CD4-positive, CD25-positive, alpha-beta regulatory T cell (primary cell): ENCODE measurements around the gene GPR173. TPM values are rescaled to one million over a fixed set of nuclear protein-coding genes. Genes with fewer than 3 reads are reported as not detected.

Experiments used
- ATAC-seq, 2 donors: fragments of 150-1000 bp; cut with Tn5 transposase; one replicate each; pipeline ENCODE4 v1.10.0; 2021; ENCODE audit warnings: low read depth in 2 of 2, moderate number of reproducible peaks in 2 of 2, moderate library complexity in 1 of 2
- DNase-seq, 3 donors: peaks; one replicate each; pipeline versions ENCODE4 v3.0.0 to v3.0.0-alpha.2; 2012 to 2022; ENCODE audit warnings: mixed read lengths in 1 of 3
- H3K27ac ChIP-seq: one replicate; pipeline ENCODE4 v1.7.0; 2013; ENCODE audit warnings: mild to moderate bottlenecking, low read length; ENCODE audit not compliant: insufficient read depth, poor library complexity, severe bottlenecking
- H3K27me3 ChIP-seq: one replicate; pipeline ENCODE4 v1.7.0; 2013; ENCODE audit warnings: low read length; ENCODE audit not compliant: control insufficient read depth, insufficient read depth
- H3K36me3 ChIP-seq: one replicate; pipeline ENCODE4 v1.7.0; 2013; ENCODE audit warnings: mild to moderate bottlenecking, low read length, moderate library complexity; ENCODE audit not compliant: control insufficient read depth, insufficient read depth
- H3K4me1 ChIP-seq: 2 replicates; pipeline ENCODE4 v1.7.0; 2013; ENCODE audit warnings: mild to moderate bottlenecking, low read length; ENCODE audit not compliant: insufficient read depth, control insufficient read depth, poor library complexity, severe bottlenecking
- H3K4me3 ChIP-seq: one replicate; pipeline ENCODE4 v1.7.0; 2013; ENCODE audit warnings: low read depth, mild to moderate bottlenecking, low read length, moderate library complexity
- H3K9me3 ChIP-seq, 2 experiments: 1 replicate in 1 of 2; 2 replicates in 1 of 2; pipeline ENCODE4 v1.7.0; 2013; ENCODE audit warnings: low read length in 2 of 2, mild to moderate bottlenecking in 1 of 2, moderate library complexity in 1 of 2; ENCODE audit not compliant: control insufficient read depth in 2 of 2
- H3K27ac Mint-ChIP-seq, 3 donors: one replicate each; pipeline ENCODE4 v1.8.0; 2020 to 2022; ENCODE audit warnings: mild to moderate bottlenecking in 3 of 3, mixed read lengths in 3 of 3, moderate library complexity in 2 of 3
- H3K27me3 Mint-ChIP-seq: one replicate; pipeline ENCODE4 v1.8.0; 2022; ENCODE audit warnings: mild to moderate bottlenecking, mixed read lengths
- H3K36me3 Mint-ChIP-seq: one replicate; pipeline ENCODE4 v1.8.0; 2020; ENCODE audit warnings: mixed read lengths
- H3K4me1 Mint-ChIP-seq, 4 donors: one replicate each; pipeline ENCODE4 v1.8.0; 2020 to 2022; ENCODE audit warnings: mixed read lengths in 4 of 4, mild to moderate bottlenecking in 1 of 4
- H3K4me3 Mint-ChIP-seq, 4 donors: one replicate each; pipeline ENCODE4 v1.8.0; 2020 to 2022; ENCODE audit warnings: mild to moderate bottlenecking in 4 of 4, mixed read lengths in 4 of 4, moderate library complexity in 3 of 4
- H3K9me3 Mint-ChIP-seq, 7 donors: one replicate each; pipeline ENCODE4 v1.8.0; 2020 to 2022; ENCODE audit warnings: mixed read lengths in 7 of 7, mild to moderate bottlenecking in 3 of 7, moderate library complexity in 2 of 7
- polyA plus RNA-seq, 4 donors: library from polyadenylated mRNA; unstranded; fragments of 300-500 nt; fragmentation: Illumina TruSeq; gene quantifications; one replicate each; pipeline ENCODE4 v1.2.3, GENCODE V29; 2021
- total RNA-seq: library from RNA; stranded (reverse); gene quantifications from one replicate; pipeline ENCODE4 v1.2.3, GENCODE V29; 2022

GPR173 gene, protein sequence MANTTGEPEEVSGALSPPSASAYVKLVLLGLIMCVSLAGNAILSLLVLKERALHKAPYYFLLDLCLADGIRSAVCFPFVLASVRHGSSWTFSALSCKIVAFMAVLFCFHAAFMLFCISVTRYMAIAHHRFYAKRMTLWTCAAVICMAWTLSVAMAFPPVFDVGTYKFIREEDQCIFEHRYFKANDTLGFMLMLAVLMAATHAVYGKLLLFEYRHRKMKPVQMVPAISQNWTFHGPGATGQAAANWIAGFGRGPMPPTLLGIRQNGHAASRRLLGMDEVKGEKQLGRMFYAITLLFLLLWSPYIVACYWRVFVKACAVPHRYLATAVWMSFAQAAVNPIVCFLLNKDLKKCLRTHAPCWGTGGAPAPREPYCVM
- not detected for total RNA-seq
- polyA plus RNA-seq = not detected

DNA sequence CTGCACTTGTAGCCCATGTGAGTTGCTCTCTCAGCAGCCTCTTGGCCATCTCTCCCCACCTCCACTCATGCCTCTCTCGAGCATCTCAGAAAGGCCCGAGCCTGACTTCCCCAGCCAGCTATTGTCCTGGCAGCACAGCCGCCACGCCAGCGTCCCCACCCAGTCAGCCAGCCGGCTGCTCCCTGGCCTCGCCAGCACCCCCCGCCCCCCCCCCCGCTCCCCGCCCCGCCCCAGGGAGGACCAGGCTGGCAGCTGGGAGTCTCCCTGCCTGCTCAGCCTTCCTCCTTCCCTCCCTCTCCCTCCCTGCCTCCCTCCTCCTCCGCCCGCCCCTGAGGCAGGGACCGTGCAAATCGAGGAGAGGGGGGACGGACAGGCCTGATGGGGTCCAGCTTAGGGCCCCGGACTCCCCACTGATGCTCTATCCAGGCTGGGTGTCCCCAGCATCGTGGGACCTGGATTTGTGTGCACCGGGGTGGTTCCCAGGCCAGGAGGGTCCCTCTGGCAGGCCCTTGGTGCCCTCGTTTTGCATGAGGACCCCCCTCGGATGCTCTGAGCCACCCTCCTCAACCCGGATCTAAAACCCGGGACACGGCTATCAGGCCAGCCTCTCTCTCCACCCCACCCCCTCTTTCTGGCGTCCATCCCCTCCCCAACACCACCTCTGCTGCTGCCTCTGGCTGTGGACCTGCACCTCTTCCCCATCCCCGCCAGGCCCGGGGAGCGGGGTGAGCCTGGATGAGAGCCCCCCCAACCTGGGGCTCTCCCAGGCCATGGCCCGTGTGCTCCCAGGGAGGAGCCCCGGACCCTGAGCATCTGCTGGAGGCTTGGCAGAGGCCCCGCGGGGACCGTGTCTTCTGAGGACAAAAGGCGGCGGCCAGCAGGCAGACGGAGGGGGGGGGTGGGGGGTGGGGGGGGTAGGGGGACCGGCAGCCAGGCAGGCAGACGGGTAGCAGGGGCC lies at the start of gene GPR173:
Gene GPR173 (plus strand): TSS at position 621 of the 958 bp plus-strand sequence. CDS start 27,833 bp downstream, outside the sequence.
- Mint-ChIP-seq H3K27ac (no peak within 1 kb of the TSS), H3K9me3 (no peaks in the 10 kb centered on the region), H3K4me3 (no peak within 1 kb of the TSS), H3K36me3 (no peaks in the 10 kb centered on the region), H3K27me3 (peaks cover 12% of the 10 kb centered on the region), H3K4me1 (peaks cover 0 to 2% (median 0%) of the 10 kb centered on the region in 4 donors)
- Histone ChIP-seq H3K9me3 (no peaks in the 10 kb centered on the region), H3K27me3 (no peaks in the 10 kb centered on the region), H3K4me3 (no peak within 1 kb of the TSS), H3K36me3 (no peaks in the 10 kb centered on the region), H3K27ac (no peak within 1 kb of the TSS), H3K4me1 (no peaks in the 10 kb centered on the region)
- DNase-seq (no peak), ATAC-seq (no peak)

DNA sequence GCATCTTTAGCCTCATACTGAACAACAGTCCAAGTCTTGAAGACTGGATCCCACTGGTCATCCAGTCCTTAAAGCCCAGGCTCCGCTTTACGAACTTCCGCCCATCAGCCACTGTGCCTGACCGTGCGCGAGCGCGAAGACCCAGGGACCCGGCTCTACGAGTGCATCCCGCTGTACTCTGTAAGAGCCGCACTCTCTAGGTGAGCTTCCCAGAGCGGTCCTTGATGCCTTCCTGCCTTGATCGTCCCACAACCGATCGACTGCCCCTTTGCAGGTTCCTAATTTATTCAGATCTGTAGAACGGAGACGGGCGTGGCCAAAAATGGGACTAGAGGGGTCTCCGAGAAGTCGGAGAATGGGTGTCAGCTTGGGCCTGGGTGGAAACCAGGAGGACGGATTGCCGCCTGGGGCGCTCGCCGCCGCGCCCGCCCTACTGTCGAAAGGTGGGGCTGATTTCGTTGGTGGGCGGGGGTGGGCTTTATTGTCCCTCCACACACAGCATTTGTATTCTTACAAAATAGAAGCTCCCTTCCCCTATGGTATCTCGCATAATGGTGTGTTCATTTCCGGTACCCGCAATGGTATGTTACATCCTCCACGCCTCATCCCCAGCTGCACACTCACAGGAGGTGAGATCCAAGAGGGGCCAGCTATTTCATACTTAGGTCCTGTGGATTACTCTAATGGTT lies 48.0 kb upstream of the GPR173 start:
- H3K27me3 Mint-ChIP-seq = peaks cover 17% of the 10 kb centered on the region
- no peaks in the 10 kb centered on the region for H3K27me3 ChIP-seq
- no peak overlapping the region for H3K27ac ChIP-seq
- H3K4me1 ChIP-seq = no peaks in the 10 kb centered on the region
- H3K4me1 Mint-ChIP-seq = peaks cover 0 to 10% (median 4%) of the 10 kb centered on the region in 4 donors
- ATAC-seq (no peak), DNase-seq (peak in 1 of 3 donors; percentile 24)
- no peak overlapping the region for H3K27ac Mint-ChIP-seq
- no peaks in the 10 kb centered on the region for H3K36me3 Mint-ChIP-seq
- H3K4me3 Mint-ChIP-seq = peak overlapping the region in 2 of 4 donors; percentile 50 to 57
- H3K9me3 ChIP-seq = no peaks in the 10 kb centered on the region
- H3K36me3 ChIP-seq = no peaks in the 10 kb centered on the region
- no peak overlapping the region for H3K4me3 ChIP-seq
- H3K9me3 Mint-ChIP-seq = no peaks in the 10 kb centered on the region

DNA sequence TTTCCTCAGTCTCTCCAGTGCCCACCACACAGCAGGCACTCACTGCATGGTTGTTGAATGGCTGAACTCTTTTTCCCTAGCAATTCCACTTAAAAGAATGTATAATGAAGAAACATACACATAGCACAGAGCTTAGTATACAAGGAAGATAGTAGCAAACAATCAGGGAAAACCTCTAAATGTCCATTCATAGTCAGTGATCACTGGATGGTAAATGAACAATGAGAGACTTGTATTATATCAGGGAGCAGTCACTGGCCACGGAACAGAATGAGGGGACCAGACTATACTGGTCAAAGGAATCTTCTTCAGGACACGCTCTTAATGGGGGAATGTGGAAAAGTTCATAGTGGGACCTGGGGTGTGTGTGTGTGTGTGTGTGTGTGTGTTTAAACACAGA lies 46.6 kb upstream of the GPR173 start:
- H3K4me1 ChIP-seq = no peaks in the 10 kb centered on the region
- Mint-ChIP-seq H3K4me3 (no peak overlapping the region), H3K36me3 (no peaks in the 10 kb centered on the region), H3K9me3 (no peaks in the 10 kb centered on the region), H3K4me1 (peaks cover 0 to 5% (median 0%) of the 10 kb centered on the region in 4 donors), H3K27me3 (peaks cover 17% of the 10 kb centered on the region), H3K27ac (no peak overlapping the region)
- H3K27ac ChIP-seq = no peak overlapping the region
- no peak for ATAC-seq
- H3K9me3 ChIP-seq = no peaks in the 10 kb centered on the region
- no peaks in the 10 kb centered on the region for H3K27me3 ChIP-seq
- H3K36me3 ChIP-seq = no peaks in the 10 kb centered on the region
- DNase-seq = no peak
- H3K4me3 ChIP-seq = no peak overlapping the region

DNA sequence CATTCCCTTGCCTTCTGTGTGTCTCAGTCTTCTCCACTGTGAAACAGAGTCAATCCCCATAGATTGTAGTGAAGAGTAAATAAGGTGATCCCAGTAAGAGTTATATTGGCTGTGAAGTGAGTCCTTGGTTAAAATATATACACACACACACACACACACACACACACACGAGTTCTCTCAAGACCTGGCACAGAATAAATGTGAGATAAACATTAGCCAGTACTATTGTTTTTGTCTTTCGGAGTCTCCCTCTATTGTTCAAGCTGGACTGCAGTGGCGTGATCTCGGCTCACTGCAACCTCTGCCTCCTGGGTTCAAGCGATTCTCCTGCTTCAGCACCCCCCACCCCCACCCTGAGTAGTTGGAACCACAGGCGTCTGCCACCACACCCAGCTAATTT lies 45.5 kb upstream of the GPR173 start:
- H3K9me3 ChIP-seq = no peaks in the 10 kb centered on the region
- peaks cover 0 to 3% (median 0%) of the 10 kb centered on the region in 7 donors for H3K9me3 Mint-ChIP-seq
- peaks cover 0 to 5% (median 0%) of the 10 kb centered on the region in 4 donors for H3K4me1 Mint-ChIP-seq
- no peak for DNase-seq
- H3K4me1 ChIP-seq = no peaks in the 10 kb centered on the region
- ATAC-seq = no peak
- no peak overlapping the region for H3K4me3 Mint-ChIP-seq
- no peak overlapping the region for H3K27ac Mint-ChIP-seq
- H3K27me3 ChIP-seq = no peaks in the 10 kb centered on the region
- H3K36me3 ChIP-seq = no peaks in the 10 kb centered on the region
- no peak overlapping the region for H3K4me3 ChIP-seq
- H3K36me3 Mint-ChIP-seq = no peaks in the 10 kb centered on the region
- peaks cover 17% of the 10 kb centered on the region for H3K27me3 Mint-ChIP-seq
- no peak overlapping the region for H3K27ac ChIP-seq

DNA sequence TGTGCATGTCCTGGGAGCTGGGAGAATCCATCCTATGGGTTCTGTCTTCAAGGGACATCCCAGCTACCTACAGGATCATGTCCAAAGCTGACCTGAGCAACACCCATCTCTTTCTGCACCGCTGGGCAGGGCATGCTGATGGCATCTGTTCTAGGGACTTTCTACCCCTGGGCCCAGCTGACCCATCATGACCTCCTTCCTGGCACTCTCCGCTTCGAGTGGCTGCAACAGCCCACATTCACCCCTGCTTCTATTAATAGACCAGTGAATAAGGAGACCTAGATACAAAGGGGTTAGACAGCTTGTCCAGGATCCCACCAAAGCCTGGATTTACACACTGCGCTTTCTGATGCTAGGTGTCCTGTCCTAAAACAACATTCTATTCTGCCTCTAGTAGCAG lies 44.6 kb upstream of the GPR173 start:
- peaks cover 17% of the 10 kb centered on the region for H3K27me3 Mint-ChIP-seq
- no peak for ATAC-seq
- H3K9me3 Mint-ChIP-seq = peaks cover 0 to 3% (median 0%) of the 10 kb centered on the region in 7 donors
- H3K4me1 ChIP-seq = no peaks in the 10 kb centered on the region
- no peaks in the 10 kb centered on the region for H3K9me3 ChIP-seq
- no peak overlapping the region for H3K27ac ChIP-seq
- DNase-seq = no peak
- no peaks in the 10 kb centered on the region for H3K27me3 ChIP-seq
- H3K4me3 Mint-ChIP-seq = no peak overlapping the region
- no peaks in the 10 kb centered on the region for H3K36me3 Mint-ChIP-seq
- no peak overlapping the region for H3K4me3 ChIP-seq
- H3K27ac Mint-ChIP-seq = no peak overlapping the region
- no peaks in the 10 kb centered on the region for H3K36me3 ChIP-seq
- peaks cover 0 to 5% (median 0%) of the 10 kb centered on the region in 4 donors for H3K4me1 Mint-ChIP-seq

DNA sequence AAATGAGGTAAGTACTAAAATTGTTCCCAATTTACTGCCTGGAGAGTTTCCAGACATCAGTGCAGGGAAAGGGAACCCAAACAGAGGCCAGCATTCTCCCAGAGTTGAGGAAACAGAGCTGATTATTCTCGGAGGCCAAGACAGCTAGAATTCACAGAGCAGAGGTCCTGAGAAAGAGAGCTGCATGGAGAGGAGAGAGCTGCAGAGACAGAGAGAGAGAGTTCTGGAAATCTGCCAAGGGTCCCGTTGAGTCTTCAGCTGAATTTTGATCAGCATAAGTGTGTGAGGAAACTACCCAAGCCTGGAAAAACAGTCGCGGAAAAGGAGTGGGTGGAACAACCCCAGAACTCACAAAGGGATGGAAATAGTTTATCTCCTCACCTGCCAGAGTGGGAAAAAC lies 43.8 kb upstream of the GPR173 start:
- DNase-seq = no peak
- H3K27ac Mint-ChIP-seq = no peak overlapping the region
- H3K4me3 Mint-ChIP-seq = no peak overlapping the region

DNA sequence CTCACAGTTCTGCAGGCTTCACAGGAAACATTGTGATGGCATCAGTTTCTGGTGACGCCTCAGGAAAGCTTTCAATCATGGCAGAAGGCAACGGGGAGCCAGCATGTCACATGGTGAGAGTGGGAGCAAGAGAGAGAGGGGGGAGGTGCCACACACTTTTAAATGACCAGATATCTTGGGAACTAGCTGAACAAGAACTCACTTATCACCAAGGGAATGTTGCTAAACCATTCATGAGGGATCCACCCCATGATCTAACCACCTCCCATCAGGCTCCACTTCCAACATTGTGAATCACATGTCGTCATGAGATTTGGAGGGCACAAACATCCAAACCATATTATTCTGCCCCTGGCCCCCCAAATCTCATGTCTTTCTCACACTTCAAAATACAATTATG lies 43.3 kb upstream of the GPR173 start:
- no peak overlapping the region for H3K4me3 ChIP-seq
- H3K4me1 ChIP-seq = no peaks in the 10 kb centered on the region
- H3K27ac Mint-ChIP-seq = no peak overlapping the region
- H3K27ac ChIP-seq = no peak overlapping the region
- ATAC-seq = no peak
- H3K36me3 Mint-ChIP-seq = no peaks in the 10 kb centered on the region
- H3K4me1 Mint-ChIP-seq = peaks cover 0 to 5% (median 0%) of the 10 kb centered on the region in 4 donors
- H3K9me3 Mint-ChIP-seq = peaks cover 0 to 3% (median 0%) of the 10 kb centered on the region in 7 donors
- peaks cover 14% of the 10 kb centered on the region for H3K27me3 Mint-ChIP-seq
- DNase-seq = no peak
- H3K36me3 ChIP-seq = no peaks in the 10 kb centered on the region
- no peaks in the 10 kb centered on the region for H3K9me3 ChIP-seq
- no peaks in the 10 kb centered on the region for H3K27me3 ChIP-seq
- no peak overlapping the region for H3K4me3 Mint-ChIP-seq

More for the DNA sequence above, 43.8 kb upstream of the GPR173 start:
- ATAC-seq = no peak
- no peak overlapping the region for H3K27ac ChIP-seq
- peaks cover 0 to 3% (median 0%) of the 10 kb centered on the region in 7 donors for H3K9me3 Mint-ChIP-seq
- no peaks in the 10 kb centered on the region for H3K36me3 Mint-ChIP-seq
- no peaks in the 10 kb centered on the region for H3K9me3 ChIP-seq
- no peak overlapping the region for H3K4me3 ChIP-seq
- no peaks in the 10 kb centered on the region for H3K4me1 ChIP-seq
- peaks cover 14% of the 10 kb centered on the region for H3K27me3 Mint-ChIP-seq
- H3K4me1 Mint-ChIP-seq = peaks cover 0 to 5% (median 0%) of the 10 kb centered on the region in 4 donors
- no peaks in the 10 kb centered on the region for H3K27me3 ChIP-seq
- H3K36me3 ChIP-seq = no peaks in the 10 kb centered on the region
